ENCODE measurements around the gene BCKDK. TPM values are rescaled to one million over a fixed set of nuclear protein-coding genes. Genes with fewer than 3 reads are reported as not detected.

BCKDK gene
- total and polyA plus RNA-seq, 4 donors: 16.2 to 61.8 (median 33.9) TPM

DNA sequence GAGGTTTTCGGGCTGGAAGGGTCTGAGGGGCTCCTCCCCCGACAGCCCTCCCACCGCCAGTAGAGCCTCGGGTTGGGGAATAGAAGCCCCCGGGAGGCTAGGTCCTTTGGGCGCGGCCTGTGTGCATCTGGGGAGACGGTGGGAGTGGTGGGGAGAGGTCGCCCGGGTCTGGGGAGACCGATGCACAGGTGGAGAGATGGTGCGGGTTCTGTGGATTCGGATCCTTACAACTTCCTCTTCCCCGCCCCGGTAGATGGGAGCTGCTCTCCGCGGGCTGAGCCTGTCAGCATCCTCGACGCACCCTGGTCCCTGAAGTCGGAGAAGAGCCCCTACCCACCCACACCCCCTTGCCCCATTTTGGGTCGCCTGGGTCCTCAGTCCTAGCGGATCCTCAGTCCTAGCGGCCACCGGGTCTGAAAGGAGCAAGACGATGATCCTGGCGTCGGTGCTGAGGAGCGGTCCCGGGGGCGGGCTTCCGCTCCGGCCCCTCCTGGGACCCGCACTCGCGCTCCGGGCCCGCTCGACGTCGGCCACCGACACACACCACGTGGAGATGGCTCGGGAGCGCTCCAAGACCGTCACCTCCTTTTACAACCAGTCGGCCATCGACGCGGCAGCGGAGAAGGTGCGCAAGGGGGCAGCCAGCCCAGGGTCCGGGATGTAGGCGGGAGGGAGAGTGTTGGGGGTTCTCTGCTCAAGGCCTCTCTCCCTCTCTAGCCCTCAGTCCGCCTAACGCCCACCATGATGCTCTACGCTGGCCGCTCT is 790 bp downstream of the BCKDK start:
- WGBS, 2 donors: 45 to 50% methylated on average over 52 to 57 of the region's 57 CpGs
- Histone ChIP-seq H3K4me3 (peak overlapping the region; percentile 97), H3K9me3 (ENCODE audit: control insufficient read depth in 4 of 4, insufficient read depth in 3 of 4, low read length in 3 of 4) (no peaks in the 10 kb centered on the region), H3K27me3 (ENCODE audit: control insufficient read depth in 3 of 3, insufficient read depth in 3 of 3, low read length in 2 of 3) (no peaks in the 10 kb centered on the region), H3K36me3 (ENCODE audit: control insufficient read depth in 4 of 4, insufficient read depth in 4 of 4, low read length in 4 of 4) (peaks cover 0 to 28% (median 7%) of the 10 kb centered on the region in 4 donors), H3K9ac (ENCODE audit: insufficient read depth in 1 of 2, low read length in 2 of 2) (peak overlapping the region; percentile 47 to 69), H3K27ac (ENCODE audit: low read depth in 1 of 2, low read length in 1 of 2) (peak overlapping the region; percentile 83 to 95), H3K4me1 (ENCODE audit: control insufficient read depth in 5 of 5, insufficient read depth in 5 of 5, low read length in 5 of 5) (peaks cover 0 to 15% (median 0%) of the 10 kb centered on the region in 5 donors)
- DNase-seq (no peak), ATAC-seq (ENCODE audit: insufficient read depth, low FRiP score) (no peak)
- TF ChIP-seq, protein P1, sequence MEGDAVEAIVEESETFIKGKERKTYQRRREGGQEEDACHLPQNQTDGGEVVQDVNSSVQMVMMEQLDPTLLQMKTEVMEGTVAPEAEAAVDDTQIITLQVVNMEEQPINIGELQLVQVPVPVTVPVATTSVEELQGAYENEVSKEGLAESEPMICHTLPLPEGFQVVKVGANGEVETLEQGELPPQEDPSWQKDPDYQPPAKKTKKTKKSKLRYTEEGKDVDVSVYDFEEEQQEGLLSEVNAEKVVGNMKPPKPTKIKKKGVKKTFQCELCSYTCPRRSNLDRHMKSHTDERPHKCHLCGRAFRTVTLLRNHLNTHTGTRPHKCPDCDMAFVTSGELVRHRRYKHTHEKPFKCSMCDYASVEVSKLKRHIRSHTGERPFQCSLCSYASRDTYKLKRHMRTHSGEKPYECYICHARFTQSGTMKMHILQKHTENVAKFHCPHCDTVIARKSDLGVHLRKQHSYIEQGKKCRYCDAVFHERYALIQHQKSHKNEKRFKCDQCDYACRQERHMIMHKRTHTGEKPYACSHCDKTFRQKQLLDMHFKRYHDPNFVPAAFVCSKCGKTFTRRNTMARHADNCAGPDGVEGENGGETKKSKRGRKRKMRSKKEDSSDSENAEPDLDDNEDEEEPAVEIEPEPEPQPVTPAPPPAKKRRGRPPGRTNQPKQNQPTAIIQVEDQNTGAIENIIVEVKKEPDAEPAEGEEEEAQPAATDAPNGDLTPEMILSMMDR (IDR thresholded peaks at IDR 0.05; ENCODE audit: control extremely low read depth, extremely low read depth): no peak

GRCh38 chr16:31109622-31110021 is 1.4 kb downstream of the BCKDK start:
- H3K27me3 ChIP-seq (ENCODE audit: control insufficient read depth in 3 of 3, insufficient read depth in 3 of 3, low read length in 2 of 3): no peaks in the 10 kb centered on the region
- no peak overlapping the region for H3K4me3 ChIP-seq
- TF ChIP-seq, protein P1 (IDR thresholded peaks at IDR 0.05; ENCODE audit: control extremely low read depth, extremely low read depth): no peak
- WGBS, 2 donors: 93 to 95% methylated on average over 12 of the region's 12 CpGs
- no peak overlapping the region for H3K9ac ChIP-seq (ENCODE audit: insufficient read depth in 1 of 2, low read length in 2 of 2)
- ATAC-seq (ENCODE audit: insufficient read depth, low FRiP score) (no peak), DNase-seq (no peak)
- H3K27ac ChIP-seq (ENCODE audit: low read depth in 1 of 2, low read length in 1 of 2): no peak overlapping the region
- H3K4me1 ChIP-seq (ENCODE audit: control insufficient read depth in 5 of 5, insufficient read depth in 5 of 5, low read length in 5 of 5): peaks cover 0 to 15% (median 0%) of the 10 kb centered on the region in 5 donors
- no peaks in the 10 kb centered on the region for H3K9me3 ChIP-seq (ENCODE audit: control insufficient read depth in 4 of 4, insufficient read depth in 3 of 4, low read length in 3 of 4)
- H3K36me3 ChIP-seq (ENCODE audit: control insufficient read depth in 4 of 4, insufficient read depth in 4 of 4, low read length in 4 of 4): peaks cover 0 to 28% (median 7%) of the 10 kb centered on the region in 4 donors

DNA sequence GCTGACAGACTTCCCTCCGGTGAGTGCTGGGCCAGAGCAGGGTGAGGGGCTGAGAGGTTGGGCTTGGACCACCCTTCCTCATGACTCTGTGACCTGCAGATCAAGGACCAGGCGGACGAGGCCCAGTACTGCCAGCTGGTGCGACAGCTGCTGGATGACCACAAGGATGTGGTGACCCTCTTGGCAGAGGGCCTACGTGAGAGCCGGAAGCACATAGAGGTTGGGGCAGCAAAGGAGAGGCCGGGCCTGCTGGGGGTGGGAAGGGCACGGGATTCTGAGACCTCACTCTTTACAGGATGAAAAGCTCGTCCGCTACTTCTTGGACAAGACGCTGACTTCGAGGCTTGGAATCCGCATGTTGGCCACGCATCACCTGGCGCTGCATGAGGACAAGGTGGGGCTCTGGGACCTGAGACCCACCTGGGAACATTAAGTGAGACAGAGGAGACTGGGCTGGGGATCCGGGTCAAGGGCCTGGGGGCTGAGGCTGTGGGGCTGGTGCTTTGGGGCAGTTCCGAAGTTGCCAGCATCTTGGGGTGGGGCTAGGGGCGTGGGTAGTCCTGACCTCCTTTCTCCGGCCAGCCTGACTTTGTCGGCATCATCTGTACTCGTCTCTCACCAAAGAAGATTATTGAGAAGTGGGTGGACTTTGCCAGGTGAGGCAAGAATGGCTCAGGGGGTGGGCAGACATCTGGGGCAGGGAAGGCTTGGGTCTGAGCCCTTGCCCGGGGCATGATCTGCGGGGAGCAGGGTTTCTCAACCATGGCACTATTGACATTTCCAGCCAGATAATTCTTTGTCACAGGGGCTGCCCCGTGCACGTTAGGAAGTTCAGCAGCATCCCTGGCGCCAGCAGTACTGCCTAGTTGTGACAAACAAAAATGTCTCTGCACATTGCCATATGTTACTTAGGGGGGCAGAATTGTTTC is 2.2 kb downstream of the BCKDK start:
- TF ChIP-seq, protein P1 (IDR thresholded peaks at IDR 0.05; ENCODE audit: control extremely low read depth, extremely low read depth): no peak
- Histone ChIP-seq H3K9me3 (ENCODE audit: control insufficient read depth in 4 of 4, insufficient read depth in 3 of 4, low read length in 3 of 4) (no peaks in the 10 kb centered on the region), H3K4me1 (ENCODE audit: control insufficient read depth in 5 of 5, insufficient read depth in 5 of 5, low read length in 5 of 5) (peaks cover 0 to 15% (median 0%) of the 10 kb centered on the region in 5 donors), H3K36me3 (ENCODE audit: control insufficient read depth in 4 of 4, insufficient read depth in 4 of 4, low read length in 4 of 4) (peaks cover 0 to 28% (median 7%) of the 10 kb centered on the region in 4 donors), H3K4me3 (no peak overlapping the region), H3K27ac (ENCODE audit: low read depth in 1 of 2, low read length in 1 of 2) (peak overlapping the region in 1 of 2 donors; percentile 32), H3K9ac (ENCODE audit: insufficient read depth in 1 of 2, low read length in 2 of 2) (no peak overlapping the region), H3K27me3 (ENCODE audit: control insufficient read depth in 3 of 3, insufficient read depth in 3 of 3, low read length in 2 of 3) (no peaks in the 10 kb centered on the region)
- DNase-seq (no peak), ATAC-seq (ENCODE audit: insufficient read depth, low FRiP score) (no peak)
- 90 to 92% methylated on average over 26 of the region's 26 CpGs for WGBS, 2 donors

Measured in lung (tissue), 12 donors.